PFSK-1 (cell line): Measurements from ENCODE around the gene MYH9.

Source experiments
- FOXP2 ChIP-seq: optimal IDR thresholded peaks from 2 replicates; pipeline ENCODE3; 2011; ENCODE audit warnings: borderline replicate concordance, control low read depth, inconsistent platforms; ENCODE audit not compliant: insufficient read depth; ENCODE audit errors: extremely low read length, extremely low read depth
- POLR2AphosphoS5 ChIP-seq: IDR thresholded peaks from 2 replicates; pipeline ENCODE4 v1.6.1; 2012; ENCODE audit warnings: low read depth, mild to moderate bottlenecking, control low read depth, low read length, moderate library complexity
- SIN3A ChIP-seq: IDR thresholded peaks from 2 replicates; pipeline ENCODE4 v1.6.1; 2012; ENCODE audit warnings: mild to moderate bottlenecking, low read length, moderate library complexity, borderline replicate concordance; ENCODE audit not compliant: insufficient read depth
- TAF1 ChIP-seq: IDR thresholded peaks from 2 replicates; pipeline ENCODE4 v1.6.1; 2012; ENCODE audit warnings: low read length, control low read depth, borderline replicate concordance; ENCODE audit not compliant: insufficient read depth
- TF ChIP-seq, protein P1 (sequence below), 2 experiments: IDR thresholded peaks; 2 replicates each; pipeline versions ENCODE4 v1.6.1 to v1.8.0; 2011 to 2012; ENCODE audit warnings: low read depth in 2 of 2, low read length in 2 of 2, control low read depth in 1 of 2, inconsistent platforms in 1 of 2, mild to moderate bottlenecking in 1 of 2, moderate library complexity in 1 of 2; ENCODE audit not compliant: insufficient read depth in 1 of 2

Gene MYH9

DNA sequence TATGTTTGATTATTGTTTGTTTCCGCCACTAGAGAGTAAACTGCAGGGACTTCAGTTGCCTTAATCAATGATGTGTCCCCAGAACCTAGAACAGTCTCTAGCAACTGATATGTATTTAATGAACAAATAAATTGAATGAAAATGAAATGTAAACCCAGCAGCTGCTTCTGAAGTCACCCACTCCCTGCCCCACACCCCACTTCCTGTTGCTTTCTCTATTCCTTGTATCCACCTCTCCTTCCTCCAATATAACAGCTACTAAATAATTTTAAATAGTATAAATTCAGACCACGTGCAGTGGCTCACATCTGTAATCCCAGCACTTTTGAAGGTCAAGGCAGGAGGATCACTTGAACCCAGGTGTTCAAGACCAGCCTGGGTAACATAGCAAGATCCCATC is 15.8 kb downstream of the MYH9 start:
- no peak for TF ChIP-seq FOXP2
- no peak for TF ChIP-seq POLR2AphosphoS5
- TF ChIP-seq, protein P1, sequence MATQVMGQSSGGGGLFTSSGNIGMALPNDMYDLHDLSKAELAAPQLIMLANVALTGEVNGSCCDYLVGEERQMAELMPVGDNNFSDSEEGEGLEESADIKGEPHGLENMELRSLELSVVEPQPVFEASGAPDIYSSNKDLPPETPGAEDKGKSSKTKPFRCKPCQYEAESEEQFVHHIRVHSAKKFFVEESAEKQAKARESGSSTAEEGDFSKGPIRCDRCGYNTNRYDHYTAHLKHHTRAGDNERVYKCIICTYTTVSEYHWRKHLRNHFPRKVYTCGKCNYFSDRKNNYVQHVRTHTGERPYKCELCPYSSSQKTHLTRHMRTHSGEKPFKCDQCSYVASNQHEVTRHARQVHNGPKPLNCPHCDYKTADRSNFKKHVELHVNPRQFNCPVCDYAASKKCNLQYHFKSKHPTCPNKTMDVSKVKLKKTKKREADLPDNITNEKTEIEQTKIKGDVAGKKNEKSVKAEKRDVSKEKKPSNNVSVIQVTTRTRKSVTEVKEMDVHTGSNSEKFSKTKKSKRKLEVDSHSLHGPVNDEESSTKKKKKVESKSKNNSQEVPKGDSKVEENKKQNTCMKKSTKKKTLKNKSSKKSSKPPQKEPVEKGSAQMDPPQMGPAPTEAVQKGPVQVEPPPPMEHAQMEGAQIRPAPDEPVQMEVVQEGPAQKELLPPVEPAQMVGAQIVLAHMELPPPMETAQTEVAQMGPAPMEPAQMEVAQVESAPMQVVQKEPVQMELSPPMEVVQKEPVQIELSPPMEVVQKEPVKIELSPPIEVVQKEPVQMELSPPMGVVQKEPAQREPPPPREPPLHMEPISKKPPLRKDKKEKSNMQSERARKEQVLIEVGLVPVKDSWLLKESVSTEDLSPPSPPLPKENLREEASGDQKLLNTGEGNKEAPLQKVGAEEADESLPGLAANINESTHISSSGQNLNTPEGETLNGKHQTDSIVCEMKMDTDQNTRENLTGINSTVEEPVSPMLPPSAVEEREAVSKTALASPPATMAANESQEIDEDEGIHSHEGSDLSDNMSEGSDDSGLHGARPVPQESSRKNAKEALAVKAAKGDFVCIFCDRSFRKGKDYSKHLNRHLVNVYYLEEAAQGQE (IDR thresholded peaks at IDR 0.05; ENCODE audit: insufficient read depth in 1 of 2, low read depth in 2 of 2, low read length in 2 of 2), result no peak
- TF ChIP-seq SIN3A, result no peak
- TF ChIP-seq TAF1, result no peak

DNA sequence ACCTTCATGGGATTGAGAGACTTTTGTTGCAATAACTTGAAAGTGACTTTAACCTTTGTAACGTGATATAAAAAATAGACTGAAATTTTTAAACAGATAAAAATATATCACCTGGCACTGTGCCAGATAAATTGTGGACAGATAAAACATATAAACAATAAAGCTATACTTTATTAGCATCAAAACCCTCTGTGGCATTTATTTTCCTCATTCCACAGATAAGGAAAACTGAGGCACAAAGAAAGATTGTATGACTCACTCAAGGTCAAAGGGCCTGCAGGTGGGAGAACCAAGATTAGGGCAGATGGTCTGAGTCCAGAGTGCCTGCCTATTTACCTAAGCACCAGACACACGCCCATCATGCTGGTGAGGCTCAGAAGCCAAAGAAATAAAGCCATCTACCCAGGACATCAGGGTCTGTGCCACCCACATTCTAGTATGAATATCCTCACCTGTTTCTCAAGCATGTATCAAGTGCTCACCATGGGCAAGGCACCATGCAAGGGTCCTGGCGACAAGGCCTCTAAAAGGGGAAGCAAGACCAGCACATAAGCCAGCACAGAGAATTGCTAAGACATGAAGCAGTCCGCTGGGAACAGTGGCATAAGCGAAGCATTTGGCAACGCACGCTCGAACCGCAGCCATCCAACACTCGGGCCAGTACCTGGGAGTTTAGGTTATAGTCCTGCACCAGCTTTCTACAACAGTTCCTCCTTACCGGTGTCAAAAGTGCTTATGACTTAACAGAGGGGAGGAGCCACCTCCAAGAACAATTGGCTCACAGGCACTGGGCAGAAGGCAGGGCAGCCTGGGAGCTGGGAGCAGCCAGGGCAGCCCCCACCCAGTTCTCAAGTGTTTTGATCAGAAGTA is 17.6 kb downstream of the MYH9 start:
- TF ChIP-seq POLR2AphosphoS5 (no peak), FOXP2 (no peak), TAF1 (no peak), SIN3A (no peak)
- TF ChIP-seq, protein P1 (IDR thresholded peaks at IDR 0.05; ENCODE audit: insufficient read depth in 1 of 2, low read depth in 2 of 2, low read length in 2 of 2), result no peak

DNA sequence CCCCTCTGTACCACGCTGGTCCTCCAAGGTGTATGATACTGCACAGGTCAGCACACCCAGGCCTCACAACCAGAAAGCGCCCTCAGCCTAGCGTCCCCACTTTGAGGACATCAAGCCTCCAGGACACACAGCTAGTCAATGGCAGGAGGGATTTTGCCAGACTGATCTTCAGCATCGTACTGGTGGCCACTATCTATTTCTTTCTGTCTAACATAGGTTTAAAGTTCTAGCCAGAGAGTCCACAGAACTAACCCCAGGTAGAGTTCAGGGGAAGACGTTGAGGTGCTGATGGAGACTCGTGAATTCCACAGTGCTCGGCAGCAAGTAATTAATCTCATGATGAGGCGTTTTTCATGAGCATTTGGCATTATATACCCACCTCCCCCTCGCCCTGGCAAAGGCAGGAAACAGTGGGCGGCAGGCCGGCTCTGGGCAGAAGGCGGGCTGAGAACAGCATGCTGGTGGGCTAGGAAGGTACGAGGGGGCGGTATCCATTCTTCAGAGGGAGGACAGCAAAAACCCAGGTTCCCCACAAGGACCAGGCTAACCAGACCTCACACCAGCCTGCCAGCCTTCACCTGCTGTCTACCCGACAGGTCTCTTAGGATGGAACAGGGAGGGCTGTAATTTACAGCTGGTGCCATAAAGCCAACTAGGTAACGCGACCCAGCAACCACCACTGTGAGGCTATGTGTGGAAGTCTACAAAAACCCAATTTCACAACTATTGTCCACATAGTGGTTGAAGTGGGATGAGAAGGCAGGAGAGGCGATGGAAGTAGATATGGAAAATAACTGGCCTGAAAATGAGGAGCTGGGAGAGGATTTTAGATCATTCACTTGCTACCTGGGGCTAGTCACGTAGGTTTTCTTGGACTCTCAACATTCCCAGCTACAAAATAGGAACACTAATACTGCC is 18.5 kb downstream of the MYH9 start:
- TF ChIP-seq FOXP2 (no peak), TAF1 (no peak), SIN3A (no peak), POLR2AphosphoS5 (no peak)
- TF ChIP-seq, protein P1 (IDR thresholded peaks at IDR 0.05; ENCODE audit: insufficient read depth in 1 of 2, low read depth in 2 of 2, low read length in 2 of 2), result no peak

DNA sequence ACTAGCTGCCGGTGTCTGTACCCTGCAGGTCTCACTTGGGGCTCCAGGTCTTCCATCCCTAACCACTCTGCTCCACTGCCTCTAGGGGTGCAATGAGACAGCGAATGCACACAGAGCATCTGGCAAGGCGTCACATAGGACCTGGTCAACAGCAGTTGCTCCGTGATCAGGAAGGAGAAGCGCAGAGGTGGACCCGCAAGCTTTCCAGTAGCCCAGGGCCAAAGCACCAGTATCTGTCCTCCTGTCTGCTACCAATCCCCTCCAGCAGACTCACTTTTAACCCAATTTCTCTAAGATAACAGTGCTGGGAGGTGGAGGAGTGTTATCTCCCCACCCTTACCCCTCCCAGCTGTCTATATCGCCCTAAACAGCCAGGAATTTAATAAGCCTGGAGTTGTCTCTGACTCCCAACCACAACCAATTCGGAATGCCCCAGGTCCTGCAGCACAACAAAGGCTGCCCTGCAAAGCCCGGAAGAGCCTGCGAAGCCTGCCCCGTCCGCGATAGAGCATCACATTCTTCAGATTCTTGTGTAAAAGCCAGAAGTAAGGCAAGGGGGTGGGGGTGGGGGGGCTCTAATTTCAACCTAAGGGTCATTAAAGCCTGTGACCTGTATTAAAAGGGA is 19.3 kb downstream of the MYH9 start:
- TF ChIP-seq TAF1, result no peak
- TF ChIP-seq SIN3A, result no peak
- no peak for TF ChIP-seq FOXP2
- TF ChIP-seq, protein P1 (IDR thresholded peaks at IDR 0.05; ENCODE audit: insufficient read depth in 1 of 2, low read depth in 2 of 2, low read length in 2 of 2), result no peak
- TF ChIP-seq POLR2AphosphoS5, result no peak
